HL-60/S4 (cell line): ENCODE results near the gene FBLIM1.

Experiments used
- in situ Hi-C: fragments of 300-500 bp; cut with MboI; formaldehyde crosslinking; loops from 2 replicates; pipeline ENCODE4 v1.14.3; 2022; ENCODE audit warnings: low sequenced_read_pairs

The FBLIM1 gene

DNA sequence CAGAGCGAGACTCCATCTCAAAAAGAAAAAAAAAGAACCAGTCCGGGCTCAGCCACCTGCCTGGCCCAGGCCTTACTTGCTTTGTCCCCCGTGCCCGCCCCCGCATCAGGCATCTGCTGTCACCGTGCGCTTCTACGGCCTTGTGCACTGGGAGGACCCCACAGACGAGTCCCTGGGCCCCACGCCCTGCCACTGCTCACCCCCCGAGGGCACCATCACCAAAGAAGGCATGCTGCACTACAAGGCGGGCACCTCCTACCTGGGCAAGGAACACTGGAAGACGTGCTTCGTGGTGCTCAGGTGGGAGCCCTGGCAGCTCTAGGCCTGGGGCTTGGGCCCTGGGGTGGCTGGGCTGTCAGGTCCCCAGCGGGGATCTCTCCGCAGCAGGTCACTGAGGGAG is 28.2 kb upstream of the FBLIM1 start:
- in situ Hi-C loops, result loop anchor here (10.0 kb wide), 1 partner anchor 136 kb away; no protein-coding TSS in a partner anchor

DNA sequence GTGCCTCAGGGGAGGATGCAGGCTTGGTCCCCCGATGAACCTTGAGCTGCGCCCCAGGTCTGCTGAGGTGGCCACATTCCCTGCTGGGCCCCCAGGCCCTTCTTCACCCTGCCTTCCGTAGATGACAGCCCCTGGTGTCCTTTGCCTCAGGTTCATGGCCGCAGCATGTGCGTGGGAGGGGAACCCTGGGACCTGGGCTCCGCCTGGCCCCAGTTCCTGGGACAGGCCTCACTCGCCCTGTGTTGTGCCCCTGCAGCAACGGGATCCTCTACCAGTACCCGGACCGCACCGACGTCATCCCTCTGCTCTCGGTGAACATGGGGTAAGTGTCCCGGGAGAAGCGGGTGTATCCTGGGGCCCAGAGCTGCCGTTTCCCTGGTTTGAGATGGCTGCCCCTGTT is 27.7 kb upstream of the FBLIM1 start:
- in situ Hi-C loops, result loop anchor here (10.0 kb wide), 1 partner anchor 136 kb away; no protein-coding TSS in a partner anchor

DNA sequence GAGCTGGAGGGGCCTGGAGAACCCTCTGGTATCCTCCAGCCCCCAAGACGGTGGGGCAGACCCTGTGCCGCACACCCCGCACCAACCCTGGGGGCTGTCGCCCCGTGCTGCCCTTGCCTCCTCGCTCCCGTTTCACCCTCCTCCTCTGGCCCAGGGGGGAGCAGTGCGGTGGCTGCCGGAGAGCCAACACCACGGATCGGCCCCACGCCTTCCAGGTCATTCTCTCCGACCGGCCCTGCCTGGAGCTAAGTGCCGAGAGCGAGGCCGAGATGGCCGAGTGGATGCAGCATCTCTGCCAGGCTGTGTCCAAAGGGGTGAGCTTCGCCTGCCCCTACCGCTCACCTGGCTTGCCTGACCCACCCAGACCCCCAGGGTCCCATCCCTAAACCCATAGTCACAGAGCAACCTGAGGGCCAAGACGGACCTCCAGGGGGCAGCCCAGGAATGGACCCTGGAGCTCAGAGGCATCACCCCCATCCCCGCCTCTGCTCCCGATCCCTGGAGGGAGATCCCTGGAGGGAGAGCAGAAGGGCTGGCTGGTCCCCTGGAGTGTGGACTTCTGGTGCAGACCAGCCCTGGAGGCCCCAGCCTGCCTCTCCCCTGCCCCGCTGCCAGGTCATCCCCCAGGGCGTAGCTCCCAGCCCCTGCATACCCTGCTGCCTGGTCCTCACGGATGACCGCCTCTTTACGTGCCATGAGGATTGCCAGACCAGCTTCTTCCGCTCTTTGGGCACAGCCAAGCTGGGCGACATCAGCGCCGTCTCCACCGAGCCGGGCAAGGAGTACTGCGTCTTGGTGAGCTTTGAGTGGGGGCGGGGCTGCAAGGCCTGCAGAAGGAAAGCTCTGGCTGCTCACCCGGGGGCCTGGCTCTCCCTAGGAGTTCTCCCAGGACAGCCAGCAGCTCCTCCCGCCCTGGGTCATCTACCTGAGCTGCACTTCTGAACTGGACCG is 26.6 kb upstream of the FBLIM1 start:
- in situ Hi-C loops, result loop anchor here (10.0 kb wide), 1 partner anchor 137 kb away; no protein-coding TSS in a partner anchor

DNA sequence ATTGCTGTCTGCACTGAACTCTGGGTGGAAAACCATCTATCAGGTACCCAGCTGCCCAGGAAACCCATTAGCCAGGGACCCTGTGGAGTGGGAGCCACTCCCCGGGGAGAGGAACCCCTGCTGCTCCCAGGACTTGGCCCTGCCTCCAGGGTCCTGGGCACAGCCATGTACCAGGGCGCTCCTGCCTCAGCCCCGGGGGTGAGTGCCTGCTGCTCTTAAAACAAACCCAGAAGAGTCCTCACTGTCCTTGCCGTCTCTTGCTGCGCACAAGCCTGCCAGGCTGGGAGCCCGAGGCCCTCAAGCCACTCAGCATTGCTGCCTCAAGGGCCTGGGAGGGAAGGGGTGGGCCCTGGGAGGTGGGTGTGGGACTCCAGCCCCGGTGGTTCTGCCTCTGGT is 25.9 kb upstream of the FBLIM1 start:
- in situ Hi-C loops, result loop anchor here (10.0 kb wide), 1 partner anchor 138 kb away; no protein-coding TSS in a partner anchor

DNA sequence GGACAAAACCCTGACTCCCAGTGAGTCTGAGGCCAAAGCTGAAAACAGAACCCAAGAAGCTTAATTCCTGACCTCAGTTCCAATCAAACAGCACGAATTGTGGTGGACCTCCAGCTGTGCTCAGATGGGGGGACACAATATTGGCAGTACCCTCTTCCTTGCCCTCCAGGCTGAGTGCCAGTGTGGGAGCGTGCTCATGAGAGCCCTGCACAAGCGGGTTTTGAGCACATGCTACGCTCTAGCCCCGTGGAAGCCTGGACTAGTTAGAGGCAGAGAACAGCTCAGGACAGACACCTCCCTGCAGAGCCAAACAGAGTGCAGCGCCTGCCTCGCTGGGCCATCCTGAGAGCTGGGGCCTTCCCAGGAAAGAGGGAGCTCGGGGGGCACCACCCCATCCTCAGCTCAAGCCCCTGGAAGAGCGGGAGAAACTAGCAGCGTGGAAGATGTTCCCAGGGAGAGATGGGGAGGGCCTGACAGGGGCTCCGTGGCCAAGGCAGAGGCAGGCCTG is 25.3 kb upstream of the FBLIM1 start:
- in situ Hi-C loops, result loop anchor here (10.0 kb wide), 1 partner anchor 138 kb away; no protein-coding TSS in a partner anchor

DNA sequence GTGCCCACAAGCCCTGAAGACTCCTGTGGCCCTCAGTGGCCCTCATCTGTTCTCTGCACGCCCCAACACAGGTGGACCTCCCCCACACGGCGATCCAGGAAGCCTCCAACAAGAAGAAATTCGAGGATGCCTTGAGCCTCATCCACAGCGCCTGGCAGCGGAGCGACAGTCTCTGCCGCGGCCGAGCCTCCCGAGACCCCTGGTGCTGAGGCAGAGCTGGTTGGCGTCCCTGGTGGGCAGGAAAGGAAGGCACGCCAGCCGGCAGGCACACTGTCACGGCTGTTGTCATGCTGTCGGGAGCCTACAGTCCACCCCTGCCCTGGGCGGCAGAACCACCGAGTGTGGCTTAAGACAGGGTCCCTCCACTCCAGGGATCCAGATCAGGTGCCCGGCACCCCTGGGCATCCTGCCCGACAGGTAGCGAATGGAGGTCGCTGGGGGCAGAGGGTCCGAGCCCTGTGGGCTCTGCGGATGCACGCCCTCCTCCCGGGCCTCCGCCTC is 24.8 kb upstream of the FBLIM1 start:
- in situ Hi-C loops, result loop anchor here (10.0 kb wide), 1 partner anchor 139 kb away; no protein-coding TSS in a partner anchor

DNA sequence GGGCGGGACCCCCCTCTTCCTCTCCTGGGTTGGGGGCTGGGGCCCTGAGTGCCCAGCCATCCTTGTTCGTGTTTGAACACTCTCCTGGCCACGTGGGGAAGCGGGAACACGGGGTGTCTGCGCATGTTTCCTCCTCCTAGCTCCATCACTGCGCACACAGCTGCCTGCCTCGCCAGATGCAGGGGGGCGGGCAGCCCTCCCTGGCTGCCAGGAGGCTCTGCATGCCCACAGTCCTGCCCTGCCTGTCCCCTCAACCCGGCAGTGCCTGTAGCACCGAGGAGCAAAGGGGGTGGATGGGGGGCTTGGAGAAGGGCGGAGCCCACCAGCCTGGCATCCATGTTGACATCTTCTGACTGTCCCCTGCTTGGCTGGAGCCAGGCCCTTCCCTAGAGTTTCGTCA is 24.3 kb upstream of the FBLIM1 start:
- in situ Hi-C loops, result loop anchor here (10.0 kb wide), 1 partner anchor 139 kb away; no protein-coding TSS in a partner anchor

DNA sequence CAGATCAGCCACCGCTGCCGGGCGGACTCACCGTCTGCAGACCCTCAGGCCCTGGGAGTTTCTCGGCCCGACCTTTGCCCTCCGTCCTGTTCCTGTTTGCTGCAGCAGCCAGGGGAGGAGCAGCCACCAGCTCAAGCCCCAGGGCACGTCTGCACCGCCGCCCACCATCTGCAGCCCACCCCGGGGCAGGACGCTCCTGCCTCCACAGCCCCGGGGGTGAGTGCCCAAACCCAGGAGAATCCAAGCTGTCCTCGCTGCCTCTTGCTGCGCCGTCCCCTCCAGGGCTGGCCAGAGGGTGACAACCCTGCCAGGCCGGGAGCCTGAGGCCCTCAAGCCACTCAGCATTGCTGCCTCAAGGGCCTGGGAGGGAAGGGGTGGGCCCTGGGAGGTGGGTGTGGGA is 23.7 kb upstream of the FBLIM1 start:
- in situ Hi-C loops, result loop anchor here (10.0 kb wide), 1 partner anchor 140 kb away; no protein-coding TSS in a partner anchor

DNA sequence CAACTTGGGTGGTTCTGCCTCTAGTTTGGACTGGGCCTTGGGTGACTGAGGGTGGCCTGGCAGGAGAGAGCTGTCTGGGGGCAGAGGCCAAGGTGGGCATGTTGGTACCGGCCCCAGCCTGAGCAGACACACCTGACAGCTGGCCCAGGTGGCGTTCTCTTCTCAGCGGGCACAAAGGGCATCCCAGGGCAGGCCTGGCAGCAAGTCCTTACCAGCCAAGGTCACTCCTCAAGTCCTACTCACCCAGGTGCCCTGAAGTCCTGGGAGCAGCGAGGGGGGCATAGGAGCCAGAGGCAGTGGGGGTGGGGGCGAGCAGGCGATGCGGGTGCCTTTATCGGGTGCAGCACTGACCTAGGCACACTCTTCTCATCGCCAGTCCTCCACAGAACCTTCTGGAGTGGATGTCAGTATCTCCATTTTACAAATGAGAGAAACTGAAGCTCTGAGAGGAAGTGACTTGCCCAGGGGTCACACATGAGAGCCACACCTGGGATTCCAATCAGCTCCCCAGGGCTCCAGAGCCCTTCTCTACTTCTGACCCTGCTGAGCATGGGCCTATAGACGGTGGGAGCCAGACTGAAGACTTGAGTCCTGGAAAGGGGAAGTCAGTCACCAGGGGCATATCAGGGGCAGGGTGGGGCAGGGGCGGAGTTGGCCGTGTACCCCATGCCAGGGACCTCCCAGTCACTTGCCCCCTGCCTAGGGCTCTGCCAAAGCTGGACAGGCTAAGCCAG is 23.1 kb upstream of the FBLIM1 start:
- in situ Hi-C loops, result loop anchor here (10.0 kb wide), 1 partner anchor 141 kb away; no protein-coding TSS in a partner anchor

DNA sequence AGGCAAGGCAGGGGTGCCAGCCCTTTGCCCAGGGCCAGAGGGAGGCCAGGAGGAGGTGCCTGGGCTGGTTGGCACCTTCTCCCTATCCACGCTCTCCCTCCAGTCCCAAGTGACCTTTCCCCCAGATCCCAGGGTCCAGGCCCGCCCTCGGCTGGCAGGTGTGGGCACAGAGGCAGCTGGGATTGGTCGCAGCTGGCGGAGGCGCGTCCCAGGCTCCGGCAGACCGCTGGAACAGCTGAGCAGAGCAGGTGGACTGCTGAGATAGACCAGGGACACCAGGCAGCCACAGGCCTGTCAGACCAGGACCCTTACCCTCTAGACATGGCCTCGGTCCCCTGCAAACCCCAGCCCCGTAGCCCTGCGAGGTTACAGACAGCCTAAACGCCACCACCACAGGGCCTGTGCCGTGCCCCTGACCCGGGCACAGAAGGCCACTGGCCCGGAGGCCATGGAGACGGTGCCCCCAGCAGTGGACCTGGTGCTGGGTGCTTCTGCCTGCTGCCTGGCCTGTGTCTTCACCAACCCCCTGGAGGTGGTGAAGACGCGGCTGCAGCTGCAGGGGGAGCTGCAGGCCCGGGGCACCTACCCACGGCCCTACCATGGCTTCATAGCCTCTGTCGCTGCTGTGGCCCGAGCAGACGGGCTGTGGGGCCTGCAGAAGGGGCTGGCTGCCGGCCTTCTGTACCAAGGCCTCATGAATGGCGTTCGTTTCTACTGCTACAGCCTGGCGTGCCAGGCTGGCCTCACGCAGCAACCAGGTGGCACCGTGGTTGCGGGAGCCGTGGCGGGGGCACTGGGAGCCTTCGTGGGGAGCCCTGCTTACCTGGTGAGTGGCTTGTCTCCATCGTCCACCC is 22.3 kb upstream of the FBLIM1 start, which contains the start of gene SLC25A34:
Gene SLC25A34 (plus strand): TSS at position 221 of the 854 bp plus-strand sequence. CDS start 228 bp downstream, at position 449.
- in situ Hi-C loops, result loop anchor here (10.0 kb wide), 1 partner anchor 141 kb away; no protein-coding TSS in a partner anchor

DNA sequence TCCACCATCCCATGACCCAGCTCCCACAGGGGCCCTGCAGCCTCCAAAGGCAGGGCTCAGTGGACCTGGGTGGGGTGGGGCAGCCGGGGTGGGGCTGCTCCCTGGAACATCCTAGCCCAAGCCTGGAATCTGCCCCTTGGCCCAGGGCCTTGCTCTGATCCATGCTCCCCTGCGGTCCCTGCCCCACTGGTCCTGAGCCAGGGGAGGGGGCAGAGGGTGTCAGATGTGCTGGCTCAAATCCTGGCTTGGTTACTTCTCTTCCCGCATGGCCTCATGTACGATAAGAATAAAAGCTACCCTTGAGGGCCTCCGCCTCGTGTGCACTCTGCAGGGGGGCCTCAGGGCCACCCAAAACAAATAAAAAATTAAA is 21.7 kb upstream of the FBLIM1 start:
- in situ Hi-C loops, result loop anchor here (10.0 kb wide), 1 partner anchor 142 kb away; no protein-coding TSS in a partner anchor

DNA sequence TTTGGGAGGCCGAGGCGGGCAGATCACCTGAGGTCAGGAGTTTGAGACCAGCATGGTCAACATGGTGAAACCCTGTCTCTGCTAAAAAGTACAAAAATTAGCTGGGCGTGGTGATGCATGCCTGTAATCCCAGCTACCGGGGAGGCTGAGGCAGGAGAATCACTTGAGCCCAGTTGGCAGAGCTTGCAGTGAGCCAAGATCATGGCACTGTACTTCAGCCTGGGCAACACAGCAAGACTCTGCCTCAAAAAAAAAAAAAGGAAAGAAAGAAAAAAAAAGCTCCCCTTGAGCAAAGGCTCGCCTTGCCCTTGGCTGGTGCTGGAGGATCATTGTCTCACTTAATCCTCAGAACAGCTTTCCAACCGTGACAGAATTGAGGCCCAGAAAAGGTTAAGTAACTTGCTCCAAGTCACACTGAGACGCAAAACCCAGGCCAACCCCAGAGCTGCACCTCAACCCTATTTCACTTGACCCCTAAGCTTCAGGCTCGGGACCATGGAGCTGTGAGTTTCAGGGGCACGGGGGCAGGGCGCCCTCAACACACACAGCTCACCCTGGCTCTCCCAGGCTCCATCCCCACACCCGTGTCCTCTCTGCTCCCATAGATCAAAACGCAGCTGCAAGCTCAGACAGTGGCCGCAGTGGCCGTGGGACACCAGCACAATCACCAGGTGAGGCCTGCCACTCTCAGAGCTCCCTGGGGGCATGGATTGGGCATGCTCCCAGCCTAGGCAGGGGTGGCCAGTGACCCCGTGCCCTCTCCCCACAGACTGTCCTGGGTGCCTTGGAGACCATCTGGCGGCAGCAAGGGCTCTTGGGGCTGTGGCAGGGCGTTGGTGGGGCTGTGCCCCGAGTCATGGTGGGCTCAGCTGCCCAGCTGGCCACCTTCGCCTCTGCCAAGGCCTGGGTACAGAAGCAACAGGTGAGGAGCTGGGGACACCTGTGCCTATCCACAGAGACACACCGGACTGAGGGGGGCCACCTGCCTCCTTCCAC is 21.0 kb upstream of the FBLIM1 start:
- in situ Hi-C loops, result loop anchor here (10.0 kb wide), 1 partner anchor 143 kb away; no protein-coding TSS in a partner anchor

DNA sequence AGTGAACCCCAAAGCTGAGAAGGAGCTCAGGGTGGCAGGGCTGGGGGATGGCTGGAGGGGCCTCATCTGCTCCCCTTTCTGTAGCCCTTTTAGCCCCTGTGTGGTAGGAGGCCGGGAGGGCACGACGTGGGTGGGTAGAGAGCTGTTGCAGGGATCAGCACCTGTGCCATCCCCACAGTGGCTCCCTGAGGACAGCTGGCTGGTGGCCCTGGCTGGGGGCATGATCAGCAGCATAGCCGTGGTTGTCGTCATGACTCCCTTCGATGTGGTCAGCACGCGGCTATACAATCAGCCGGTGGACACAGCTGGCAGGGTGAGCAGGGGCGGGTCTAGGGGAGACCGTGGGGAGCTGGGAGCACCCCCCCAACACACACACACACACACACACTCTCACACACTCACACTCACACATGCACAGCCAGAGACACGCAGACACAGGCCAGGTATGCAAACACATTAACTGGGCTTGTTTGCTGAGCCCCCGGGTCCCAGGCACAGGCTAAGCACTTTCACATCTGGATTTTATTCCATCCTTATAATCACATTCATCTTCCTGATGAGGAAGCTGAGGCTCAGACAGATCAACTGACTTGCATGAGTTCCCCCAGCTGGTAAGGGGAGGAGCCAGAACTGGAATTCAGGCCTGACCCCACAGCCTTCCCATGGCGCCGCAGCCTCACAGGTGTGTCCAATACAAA is 20.0 kb upstream of the FBLIM1 start:
- in situ Hi-C loops, result loop anchor here (10.0 kb wide), 1 partner anchor 144 kb away; no protein-coding TSS in a partner anchor

DNA sequence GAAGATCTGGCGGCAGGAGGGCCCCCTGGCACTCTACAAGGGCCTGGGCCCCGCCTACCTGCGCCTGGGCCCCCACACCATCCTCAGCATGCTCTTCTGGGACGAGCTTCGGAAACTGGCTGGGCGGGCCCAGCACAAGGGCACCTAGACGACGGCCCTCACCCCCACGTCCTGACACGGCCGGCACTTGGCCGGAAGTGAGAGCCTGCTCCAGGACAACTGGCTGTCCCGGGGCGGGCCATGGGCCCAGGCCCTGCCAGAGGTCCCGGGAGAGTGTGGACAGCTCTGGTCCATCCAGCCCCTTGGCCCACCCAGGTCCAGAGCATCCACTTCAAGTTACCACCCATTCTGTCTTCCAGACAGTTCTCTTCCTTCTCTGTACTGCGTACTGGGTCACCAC is 19.3 kb upstream of the FBLIM1 start:
- in situ Hi-C loops, result loop anchor here (10.0 kb wide), 1 partner anchor 144 kb away; no protein-coding TSS in a partner anchor

DNA sequence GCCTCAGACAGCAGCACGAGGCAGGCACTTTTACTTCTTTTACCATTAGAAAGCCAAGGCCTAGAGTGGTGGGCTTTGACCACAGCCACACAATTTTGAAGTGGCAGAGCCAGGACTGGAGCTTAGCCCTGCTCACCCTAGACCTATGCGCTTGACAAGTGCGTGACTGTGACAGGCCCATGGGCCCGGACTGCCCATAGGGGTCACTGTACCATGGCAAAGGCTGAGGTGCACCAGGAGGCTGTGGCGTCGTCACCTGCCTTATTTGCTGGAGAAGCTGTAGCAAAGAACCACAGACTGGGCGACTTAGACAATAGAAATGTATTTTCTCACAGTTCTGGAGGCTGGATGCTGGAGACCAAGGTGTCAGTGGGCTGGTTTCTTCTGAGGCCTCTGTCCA is 18.9 kb upstream of the FBLIM1 start:
- in situ Hi-C loops, result loop anchor here (10.0 kb wide), 1 partner anchor 145 kb away; no protein-coding TSS in a partner anchor

DNA sequence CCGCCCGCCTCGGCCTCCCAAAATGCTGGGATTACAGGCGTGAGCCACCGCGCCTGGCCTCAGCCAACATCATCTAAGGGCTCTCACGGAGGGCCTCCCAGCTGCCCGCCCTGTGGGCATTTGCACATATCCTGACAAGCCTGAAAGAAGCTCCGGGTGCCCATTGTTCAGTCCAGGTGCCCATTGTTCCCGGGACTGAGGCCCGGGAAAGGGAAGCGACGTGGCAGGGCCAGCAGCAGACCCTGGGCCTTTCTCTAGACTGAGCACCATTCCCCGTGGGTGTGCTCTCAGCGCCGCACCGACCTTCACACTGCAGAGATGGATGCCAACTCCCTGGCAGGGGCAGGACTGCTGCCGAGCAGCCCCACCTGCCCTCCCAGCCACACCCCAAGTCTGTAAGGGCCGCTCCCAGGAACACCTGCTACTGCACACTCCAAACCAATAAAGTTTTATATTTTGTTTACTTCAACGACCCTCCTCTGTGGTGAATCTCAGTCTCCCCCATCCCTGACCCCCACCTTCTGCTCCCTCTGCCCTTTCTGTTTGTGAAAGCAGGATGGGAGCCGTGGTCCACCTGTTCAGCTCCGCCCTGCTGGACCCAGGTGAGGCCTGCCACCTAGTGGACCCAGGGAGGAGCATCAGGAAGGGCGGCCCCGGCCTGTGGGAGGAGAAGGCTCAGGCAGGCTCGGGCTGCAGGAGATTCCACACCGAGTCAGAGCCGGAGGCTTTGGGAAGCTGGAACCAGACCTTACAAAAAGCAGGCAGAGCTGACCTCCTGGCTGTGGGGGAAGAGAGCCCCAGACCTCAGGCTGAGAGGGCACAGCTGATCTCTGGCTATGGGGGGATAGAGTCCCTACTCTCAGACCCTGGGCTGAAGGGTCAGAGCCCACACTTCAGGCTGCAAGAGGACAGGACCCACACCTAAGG is 17.4 kb upstream of the FBLIM1 start:
- in situ Hi-C loops, result no loop called here
